ENCODE results near the gene MAP3K20. TPM values are rescaled to one million over a fixed set of nuclear protein-coding genes. Genes with fewer than 3 reads are reported as not detected.
A peak's percentile ranks its signal among the peaks of the same experiment; 100 is the strongest.
"Not testable (repeated sequence)": the region's sequence is repeated elsewhere in the genome, so short reads cannot be mapped to it uniquely, and the experiment has no call there.

The MAP3K20 gene
- total RNA-seq, 1 experiment from 2014 or later: 29.8 TPM

GRCh38 chr2:173087214-173087581 is 11.6 kb downstream of the MAP3K20 start:
- DNase-seq (ENCODE audit: low spot score): no peak

DNA sequence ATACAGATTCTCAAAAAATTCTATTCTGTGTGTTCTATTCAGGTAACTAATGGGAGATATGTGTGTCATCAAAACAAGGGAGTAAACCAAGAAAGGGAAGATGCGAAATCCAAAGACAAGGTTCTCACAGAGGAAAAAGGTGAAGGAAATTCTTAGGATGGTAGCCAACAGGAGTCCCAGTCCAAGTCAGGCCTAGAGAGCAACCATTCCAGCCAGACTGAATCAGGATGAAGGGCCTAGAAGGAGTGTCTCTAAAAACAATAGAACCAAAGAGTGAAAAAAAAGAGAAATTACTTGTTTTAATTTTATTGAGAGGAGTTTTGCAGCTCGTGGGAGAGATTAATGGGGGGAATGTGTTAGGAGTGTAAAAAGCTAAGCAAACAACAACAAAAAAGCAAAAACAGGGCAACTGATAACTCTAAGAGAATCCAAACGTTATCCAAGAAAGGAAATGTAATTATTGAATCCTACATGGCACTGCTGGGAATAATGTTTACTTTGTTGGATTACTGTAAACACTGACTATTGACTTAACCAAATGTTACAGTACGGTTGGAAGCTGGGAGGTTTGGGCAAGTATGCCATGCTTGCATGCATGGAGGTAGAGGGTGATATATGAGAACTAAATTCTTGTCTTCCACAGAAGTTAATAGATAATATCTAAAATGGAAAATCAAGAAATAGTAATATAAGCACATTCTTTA is 12.3 kb downstream of the MAP3K20 start:
- DNase-seq (ENCODE audit: low spot score): peak; percentile 47

- DNase-seq (ENCODE audit: low spot score): peak; percentile 63
These were observed 14.7 kb downstream of the MAP3K20 start for GRCh38 chr2:173090276-173090877.

GRCh38 chr2:173090973-173091660 is 15.5 kb downstream of the MAP3K20 start:
- no peak for DNase-seq (ENCODE audit: low spot score)

GRCh38 chr2:173091910-173092309 is 16.3 kb downstream of the MAP3K20 start:
- DNase-seq (ENCODE audit: low spot score): no peak

- DNase-seq (ENCODE audit: low spot score): no peak
These were observed 17.3 kb downstream of the MAP3K20 start for GRCh38 chr2:173092844-173093402.

DNA sequence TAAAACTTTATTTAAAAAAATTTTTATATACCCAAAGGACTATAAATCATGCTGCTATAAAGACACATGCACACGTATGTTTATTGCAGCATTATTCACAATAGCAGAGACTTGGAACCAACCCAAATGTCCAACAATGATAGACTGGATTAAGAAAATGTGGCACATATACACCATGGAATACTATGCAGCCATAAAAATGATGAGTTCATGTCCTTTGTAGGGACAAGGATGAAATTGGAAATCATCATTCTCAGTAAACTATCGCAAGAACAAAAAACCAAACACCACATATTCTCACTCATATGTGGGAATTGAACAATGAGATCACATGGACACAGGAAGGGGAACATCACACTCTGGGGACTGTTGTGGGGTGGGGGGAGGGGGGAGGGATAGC is 18.0 kb downstream of the MAP3K20 start:
- not testable (repeated sequence) for DNase-seq (ENCODE audit: low spot score)

DNA sequence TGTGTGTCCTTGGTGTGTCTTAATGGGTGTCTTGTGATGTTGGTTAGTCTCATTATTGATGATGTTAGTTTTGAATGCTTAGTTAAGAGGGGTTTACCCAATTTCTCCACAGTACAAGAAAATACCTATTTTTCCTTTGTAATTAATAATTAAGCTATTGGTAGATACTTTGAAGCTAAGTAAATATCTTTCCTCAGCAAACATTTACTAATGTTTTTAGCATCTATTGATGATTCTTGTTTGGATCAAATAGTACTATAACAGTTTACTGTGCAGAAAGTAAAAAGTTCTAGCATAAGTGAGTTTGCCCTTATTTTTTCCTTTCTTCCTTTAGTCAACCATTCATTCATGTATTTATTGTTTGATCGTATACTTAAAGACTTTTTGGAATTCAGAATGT is 19.1 kb downstream of the MAP3K20 start:
- no peak for DNase-seq (ENCODE audit: low spot score)

- DNase-seq (ENCODE audit: low spot score): no peak
These were observed 19.7 kb downstream of the MAP3K20 start for GRCh38 chr2:173095356-173095755.

DNA sequence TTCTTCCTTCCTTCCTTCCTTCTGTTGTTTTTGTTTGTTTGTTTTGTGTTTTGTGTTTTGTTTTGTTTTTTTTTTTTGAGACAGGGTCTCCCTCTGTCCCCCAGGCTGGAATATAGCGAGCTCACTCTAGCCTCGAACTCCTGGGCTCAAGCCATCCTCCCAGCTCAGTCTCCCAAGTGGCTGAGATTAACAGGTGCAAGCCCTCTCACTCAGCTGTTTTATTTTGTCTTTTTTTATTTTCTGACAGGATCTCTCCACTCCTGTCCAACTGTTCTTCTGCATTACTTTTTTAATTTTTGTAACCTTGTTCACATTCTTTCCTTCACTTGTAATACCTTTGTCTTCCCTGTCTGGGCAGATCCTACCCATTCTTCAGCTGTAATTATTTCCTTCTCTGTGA is 23.6 kb downstream of the MAP3K20 start:
- no peak for DNase-seq (ENCODE audit: low spot score)

- DNase-seq (ENCODE audit: low spot score): no peak
These were observed 24.2 kb downstream of the MAP3K20 start for GRCh38 chr2:173099804-173100203.

GRCh38 chr2:173101687-173102086 is 26.0 kb downstream of the MAP3K20 start:
- no peak for DNase-seq (ENCODE audit: low spot score)

GRCh38 chr2:173104156-173104555 is 28.5 kb downstream of the MAP3K20 start:
- no peak for DNase-seq (ENCODE audit: low spot score)

DNA sequence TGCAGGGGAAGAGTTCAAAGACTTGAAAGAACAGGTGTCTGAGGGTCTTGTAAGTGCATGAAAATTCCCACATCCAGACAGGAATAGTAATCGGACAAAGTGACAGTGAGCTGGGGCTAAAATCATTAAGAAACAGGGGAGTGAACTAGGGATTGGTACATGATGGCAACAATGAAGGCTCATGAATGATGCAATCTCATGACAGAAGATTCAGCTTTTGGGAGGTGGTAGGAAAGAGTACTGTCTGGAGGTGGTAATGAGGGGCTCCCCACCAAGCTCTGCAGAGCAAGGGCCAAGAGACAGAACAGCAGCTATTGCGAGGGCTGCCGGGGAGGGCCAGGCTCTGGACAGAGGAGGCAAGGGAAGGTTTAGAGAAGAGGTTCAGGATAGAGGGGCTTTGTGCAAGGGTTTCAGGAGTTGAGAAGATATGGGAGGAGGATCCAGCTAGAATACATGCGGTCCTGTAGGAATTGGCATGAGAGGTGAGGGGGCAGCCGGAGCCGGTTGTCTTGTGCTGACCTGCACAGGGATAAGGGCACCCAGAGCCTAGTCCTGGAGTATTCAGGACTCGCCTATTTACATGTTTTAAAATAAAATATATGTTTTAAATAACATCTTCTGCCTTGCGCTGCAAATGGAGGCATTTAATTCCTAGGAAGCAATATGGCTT is 31.4 kb downstream of the MAP3K20 start:
- no peak for DNase-seq (ENCODE audit: low spot score)

GRCh38 chr2:173107629-173108022 is 32.0 kb downstream of the MAP3K20 start:
- no peak for DNase-seq (ENCODE audit: low spot score)

- DNase-seq (ENCODE audit: low spot score): peak; percentile 50
These were observed 33.9 kb downstream of the MAP3K20 start for GRCh38 chr2:173109253-173110188.

- DNase-seq (ENCODE audit: low spot score): no peak
These were observed 42.0 kb downstream of the MAP3K20 start for GRCh38 chr2:173117678-173118077.

GRCh38 chr2:173118395-173118794 is 42.7 kb downstream of the MAP3K20 start:
- no peak for DNase-seq (ENCODE audit: low spot score)

- no peak for DNase-seq (ENCODE audit: low spot score)
These were observed 43.6 kb downstream of the MAP3K20 start for GRCh38 chr2:173119069-173119807.

GRCh38 chr2:173119944-173120343 is 44.3 kb downstream of the MAP3K20 start:
- no peak for DNase-seq (ENCODE audit: low spot score)
